ENCODE results near the gene MAZ.
"Not testable (repeated sequence)": the region's sequence is repeated elsewhere in the genome, so short reads cannot be mapped to it uniquely, and the experiment has no call there.

MAZ gene

GRCh38 chr16:29806099-29806579 lies at the start of gene MAZ:
Gene MAZ (plus strand): TSS chr16:29806529. CDS start chr16:29806702, 173 bp downstream.
- no peak for DNase-seq

GRCh38 chr16:29756654-29757053 lies 49.7 kb upstream of the MAZ start:
- DNase-seq, result no peak

GRCh38 chr16:29757086-29757485 lies 49.2 kb upstream of the MAZ start:
- not testable (repeated sequence) for DNase-seq

GRCh38 chr16:29757950-29758466 lies 48.3 kb upstream of the MAZ start:
- no peak for DNase-seq

GRCh38 chr16:29760567-29761279 lies 45.6 kb upstream of the MAZ start:
- DNase-seq, result no peak

- not testable (repeated sequence) for DNase-seq
Measured at GRCh38 chr16:29761280-29761651, 45.1 kb upstream of the MAZ start.

- no peak for DNase-seq
Measured at GRCh38 chr16:29761882-29762281, 44.4 kb upstream of the MAZ start.

- DNase-seq, result no peak
Measured at GRCh38 chr16:29763326-29763725, 43.0 kb upstream of the MAZ start.

GRCh38 chr16:29765167-29766032 lies 40.9 kb upstream of the MAZ start:
- DNase-seq, result no peak

GRCh38 chr16:29766571-29766970 lies 39.8 kb upstream of the MAZ start:
- no peak for DNase-seq

GRCh38 chr16:29767062-29767461 lies 39.3 kb upstream of the MAZ start:
- DNase-seq, result no peak

- no peak for DNase-seq
Measured at GRCh38 chr16:29769507-29769906, 36.8 kb upstream of the MAZ start.

GRCh38 chr16:29770250-29770929 lies 35.9 kb upstream of the MAZ start:
- DNase-seq, result no peak

GRCh38 chr16:29772330-29772729 lies 34.0 kb upstream of the MAZ start:
- DNase-seq, result not testable (repeated sequence)

GRCh38 chr16:29774730-29775129 lies 31.6 kb upstream of the MAZ start:
- no peak for DNase-seq

GRCh38 chr16:29775742-29776408 lies 30.5 kb upstream of the MAZ start:
- no peak for DNase-seq

GRCh38 chr16:29777576-29778350 lies 28.6 kb upstream of the MAZ start, which contains the start of gene ZG16:
Gene ZG16 (plus strand): TSS chr16:29778256. CDS start chr16:29779267, 1,011 bp downstream.
- DNase-seq, result no peak

GRCh38 chr16:29779474-29779873 lies 26.9 kb upstream of the MAZ start:
- no peak for DNase-seq

- not testable (repeated sequence) for DNase-seq
Measured at GRCh38 chr16:29783094-29783953, 23.0 kb upstream of the MAZ start.

- no peak for DNase-seq
Measured at GRCh38 chr16:29784157-29784556, 22.2 kb upstream of the MAZ start.

All from retina (tissue), 1 donor.